Right atrium auricular region (tissue), 2 donors: ENCODE measurements around the gene HOATZ. TPM values are rescaled to one million over a fixed set of nuclear protein-coding genes. Genes with fewer than 3 reads are reported as not detected.

ENCODE experiments used
- DNase-seq: peaks from one replicate; pipeline ENCODE4 v3.0.0-alpha.2; 2019; ENCODE audit warnings: low spot score
- H3K27ac ChIP-seq, 2 donors: fragments of 200-600 bp; sonication (generic); 1 replicate in 1 of 2; 2 replicates in 1 of 2; pipeline ENCODE4 v1.5.1; 2016 to 2019
- H3K27me3 ChIP-seq, 2 donors: fragments of 200-600 bp; sonication (generic); one replicate each; pipeline versions ENCODE4 v1.5.1 to v1.6.0; 2017 to 2019
- H3K36me3 ChIP-seq: fragments of 200-600 bp; sonication (generic); one replicate; pipeline ENCODE4 v1.5.1; 2016
- H3K4me1 ChIP-seq, 2 donors: fragments of 200-600 bp; sonication (generic); one replicate each; pipeline versions ENCODE4 v1.5.1 to v1.6.0; 2017 to 2019
- H3K4me3 ChIP-seq, 2 donors: fragments of 200-600 bp; sonication (generic); 1 replicate in 1 of 2; 2 replicates in 1 of 2; pipeline ENCODE4 v1.5.1; 2017 to 2019; ENCODE audit warnings: mild to moderate bottlenecking in 1 of 2, moderate library complexity in 1 of 2
- H3K9me3 ChIP-seq, 2 donors: fragments of 200-600 bp; sonication (generic); one replicate each; pipeline ENCODE4 v1.5.1; 2019
- CTCF ChIP-seq, 2 donors: fragments of 200-600 bp; sonication (generic); IDR thresholded peaks; one replicate each; pipeline ENCODE4 v1.5.1; 2019; ENCODE audit warnings: antibody characterized with exemption in 2 of 2
- total RNA-seq, 2 donors: library from RNA; depleted of rRNA; stranded (reverse); fragments of >200 nt; gene quantifications; one replicate each; pipeline ENCODE4 v1.1.0, GENCODE V29; 2016

Gene HOATZ
- not detected for total RNA-seq

- Histone ChIP-seq H3K4me1 (peaks cover 0 to 20% of the 10 kb centered on the region in 2 donors), H3K36me3 (no peaks in the 10 kb centered on the region), H3K27ac (no peak within 1 kb of the TSS), H3K4me3 (peak within 1 kb of the TSS in 1 of 2 donors; percentile 19), H3K9me3 (no peaks in the 10 kb centered on the region), H3K27me3 (peaks cover 6 to 16% of the 10 kb centered on the region in 2 donors)
- TF ChIP-seq CTCF (IDR thresholded peaks at IDR 0.05): no peak
- no peak for DNase-seq
These were observed at the start of gene HOATZ for GRCh38 chr11:111514216-111515031. Gene HOATZ (plus strand): TSS chr11:111514778. CDS start chr11:111514785, 7 bp downstream.

DNA sequence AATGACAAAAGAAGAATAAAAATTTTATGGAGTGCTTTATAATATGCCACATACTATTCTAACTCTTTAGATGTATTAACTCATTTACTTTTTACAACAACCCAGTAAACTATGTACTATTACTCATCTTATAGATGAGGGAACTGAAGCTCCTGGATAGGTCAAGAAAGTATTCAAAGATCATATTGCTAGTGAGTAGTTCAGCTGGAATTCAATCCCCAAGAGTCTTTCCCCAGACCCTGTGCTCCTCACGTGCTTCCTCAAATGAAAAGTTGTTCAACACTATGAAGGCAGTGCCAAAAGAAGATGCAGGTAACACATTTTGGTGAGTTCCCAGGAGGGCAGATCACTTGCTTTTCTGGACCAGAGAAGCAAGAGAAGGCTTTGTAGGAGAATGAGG is 49.2 kb upstream of the HOATZ start:
- no peak for TF ChIP-seq CTCF (IDR thresholded peaks at IDR 0.05)
- Histone ChIP-seq H3K4me3 (no peak overlapping the region), H3K4me1 (no peaks in the 10 kb centered on the region), H3K27ac (no peak overlapping the region), H3K9me3 (no peaks in the 10 kb centered on the region), H3K36me3 (no peaks in the 10 kb centered on the region), H3K27me3 (no peaks in the 10 kb centered on the region)
- no peak for DNase-seq

GRCh38 chr11:111466615-111467014 is 48.0 kb upstream of the HOATZ start:
- no peak overlapping the region for H3K4me3 ChIP-seq
- DNase-seq: no peak
- TF ChIP-seq CTCF (IDR thresholded peaks at IDR 0.05): no peak
- no peaks in the 10 kb centered on the region for H3K36me3 ChIP-seq
- no peaks in the 10 kb centered on the region for H3K9me3 ChIP-seq
- no peaks in the 10 kb centered on the region for H3K4me1 ChIP-seq
- H3K27me3 ChIP-seq: no peaks in the 10 kb centered on the region
- no peak overlapping the region for H3K27ac ChIP-seq

DNA sequence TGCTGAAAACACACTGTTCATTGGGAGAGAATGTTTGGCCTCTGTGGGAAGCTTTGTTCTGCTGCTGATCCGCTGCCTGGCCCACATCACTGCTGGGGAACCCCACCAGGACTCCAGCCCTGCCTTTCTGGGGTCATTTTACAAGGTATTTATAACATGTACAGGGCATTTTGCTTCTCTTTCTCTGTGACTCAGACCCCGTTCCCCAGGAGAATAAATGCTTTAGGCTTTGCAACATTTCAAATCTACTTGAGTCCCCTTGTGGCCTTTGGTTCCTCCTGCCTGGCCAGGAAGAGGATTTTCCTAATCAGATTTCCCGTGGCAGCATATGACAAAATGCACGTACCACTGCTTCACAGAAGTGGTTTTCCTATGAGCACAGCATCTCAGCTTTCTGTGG is 45.4 kb upstream of the HOATZ start:
- no peak for TF ChIP-seq CTCF (IDR thresholded peaks at IDR 0.05)
- Histone ChIP-seq H3K9me3 (no peaks in the 10 kb centered on the region), H3K27me3 (no peaks in the 10 kb centered on the region), H3K36me3 (no peaks in the 10 kb centered on the region), H3K27ac (no peak overlapping the region), H3K4me3 (no peak overlapping the region), H3K4me1 (no peaks in the 10 kb centered on the region)
- DNase-seq: no peak

DNA sequence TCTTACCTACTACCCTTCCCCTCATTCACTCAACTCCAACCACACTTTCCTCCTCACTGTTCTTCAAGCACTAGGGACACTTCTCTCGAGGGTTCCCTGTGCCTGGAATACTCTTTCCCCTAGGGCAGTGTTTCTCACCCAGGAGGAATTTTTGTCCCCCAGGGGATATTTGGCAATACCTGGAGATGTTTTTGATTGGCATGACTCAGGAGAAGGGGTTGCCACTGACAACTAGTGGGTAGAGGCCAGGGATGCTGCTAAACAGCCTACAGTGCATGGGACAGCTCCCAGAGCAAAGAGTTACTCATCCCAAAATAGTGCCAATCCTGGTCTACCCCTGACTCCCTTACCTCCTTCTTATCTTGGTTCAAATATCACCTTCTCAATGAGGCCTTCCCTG is 42.4 kb upstream of the HOATZ start:
- H3K9me3 ChIP-seq: peaks cover 0 to 6% of the 10 kb centered on the region in 2 donors
- H3K36me3 ChIP-seq: no peaks in the 10 kb centered on the region
- H3K4me1 ChIP-seq: no peaks in the 10 kb centered on the region
- no peak for DNase-seq
- no peaks in the 10 kb centered on the region for H3K27me3 ChIP-seq
- no peak overlapping the region for H3K27ac ChIP-seq
- no peak for TF ChIP-seq CTCF (IDR thresholded peaks at IDR 0.05)
- no peak overlapping the region for H3K4me3 ChIP-seq

DNA sequence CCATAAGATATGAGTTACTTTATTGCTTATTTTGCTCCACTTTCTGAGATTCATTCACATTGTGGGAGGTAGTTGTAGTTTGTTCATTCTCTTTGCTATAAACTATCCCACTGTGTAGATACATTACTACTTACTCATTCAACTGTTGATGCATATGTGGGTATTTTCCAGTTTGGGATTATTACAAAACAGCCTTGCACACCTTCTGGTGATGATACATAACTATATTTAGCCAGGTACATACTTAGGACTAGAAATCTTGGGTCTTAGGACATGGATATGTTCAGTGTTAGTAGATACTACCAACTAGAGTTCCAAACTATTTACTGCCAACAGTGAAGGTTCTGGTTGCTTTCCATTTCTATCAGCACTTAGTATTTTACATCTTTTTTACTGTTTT is 40.1 kb upstream of the HOATZ start:
- no peak for DNase-seq
- Histone ChIP-seq H3K27ac (no peak overlapping the region), H3K9me3 (peaks cover 0 to 6% of the 10 kb centered on the region in 2 donors), H3K4me1 (no peaks in the 10 kb centered on the region), H3K4me3 (no peak overlapping the region), H3K27me3 (no peaks in the 10 kb centered on the region), H3K36me3 (no peaks in the 10 kb centered on the region)
- TF ChIP-seq CTCF (IDR thresholded peaks at IDR 0.05): no peak
